ENCODE results near the gene FN3K. TPM values are rescaled to one million over a fixed set of nuclear protein-coding genes. Genes with fewer than 3 reads are reported as not detected.
A peak's percentile ranks its signal among the peaks of the same experiment; 100 is the strongest.

FN3K gene
- total and polyA plus RNA-seq, 2 experiments from 2014 or later = 0.11 to 1.0 TPM

DNA sequence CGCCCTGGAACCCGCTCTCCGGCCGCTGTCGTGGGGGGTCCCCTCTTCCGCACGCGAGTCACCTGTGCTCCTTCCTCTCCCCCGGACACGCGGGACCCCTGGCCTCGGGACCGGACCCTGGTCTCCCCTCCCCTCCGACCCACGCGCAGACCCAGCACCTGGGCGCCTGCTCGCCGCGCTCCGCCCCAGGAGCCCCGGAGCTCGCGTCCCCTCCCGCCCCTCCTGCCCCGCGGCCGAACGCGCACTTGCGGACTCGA, 37.7 kb upstream of the FN3K start:
- H3K79me2 ChIP-seq (ENCODE audit: insufficient read depth) = peaks cover 20% of the 10 kb centered on the region; the same call in 1 of the 2 replicates
- peak overlapping the region; percentile 72 for H3K4me3 ChIP-seq
- H3K4me2 ChIP-seq (ENCODE audit: unreplicated experiment) = peak overlapping the region; percentile 79
- in situ Hi-C loops (cut with MboI) = no loop called here
- no peak overlapping the region for H3K27ac ChIP-seq
- DNase-seq = no peak
- no peaks in the 10 kb centered on the region for H3K4me1 ChIP-seq (ENCODE audit: insufficient read depth)
- H3K9me3 ChIP-seq (ENCODE audit: low read depth) = no peaks in the 10 kb centered on the region
- H3K9ac ChIP-seq = peak overlapping the region; percentile 69
- peak overlapping the region; percentile 60 for H2AFZ ChIP-seq
- 3 to 4% methylated on average over 8 to 32 of the region's 32 CpGs for WGBS, 2 experiments (ENCODE audit: low coverage in 1 of 2, low lambda C conversion rate in 2 of 2, missing lambda C conversion rate in 2 of 2)
- no peaks in the 10 kb centered on the region for H3K9me2 ChIP-seq (ENCODE audit: insufficient read depth)
- no peaks in the 10 kb centered on the region for H3K36me3 ChIP-seq (ENCODE audit: low read depth)
- TF ChIP-seq EZH2phosphoT487 (IDR thresholded peaks at IDR 0.05; ENCODE audit: insufficient read depth, low read depth) (no peak), EZH2 (IDR thresholded peaks at IDR 0.05; ENCODE audit: insufficient read depth, poor library complexity, severe bottlenecking) (no peak)
- H4K20me1 ChIP-seq (ENCODE audit: insufficient read depth) = no peaks in the 10 kb centered on the region
- no peaks in the 10 kb centered on the region for H3F3A ChIP-seq (ENCODE audit: insufficient read depth)
- H3K27me3 ChIP-seq (replicated peaks; ENCODE audit: insufficient read depth) = no peaks in the 10 kb centered on the region

DNA sequence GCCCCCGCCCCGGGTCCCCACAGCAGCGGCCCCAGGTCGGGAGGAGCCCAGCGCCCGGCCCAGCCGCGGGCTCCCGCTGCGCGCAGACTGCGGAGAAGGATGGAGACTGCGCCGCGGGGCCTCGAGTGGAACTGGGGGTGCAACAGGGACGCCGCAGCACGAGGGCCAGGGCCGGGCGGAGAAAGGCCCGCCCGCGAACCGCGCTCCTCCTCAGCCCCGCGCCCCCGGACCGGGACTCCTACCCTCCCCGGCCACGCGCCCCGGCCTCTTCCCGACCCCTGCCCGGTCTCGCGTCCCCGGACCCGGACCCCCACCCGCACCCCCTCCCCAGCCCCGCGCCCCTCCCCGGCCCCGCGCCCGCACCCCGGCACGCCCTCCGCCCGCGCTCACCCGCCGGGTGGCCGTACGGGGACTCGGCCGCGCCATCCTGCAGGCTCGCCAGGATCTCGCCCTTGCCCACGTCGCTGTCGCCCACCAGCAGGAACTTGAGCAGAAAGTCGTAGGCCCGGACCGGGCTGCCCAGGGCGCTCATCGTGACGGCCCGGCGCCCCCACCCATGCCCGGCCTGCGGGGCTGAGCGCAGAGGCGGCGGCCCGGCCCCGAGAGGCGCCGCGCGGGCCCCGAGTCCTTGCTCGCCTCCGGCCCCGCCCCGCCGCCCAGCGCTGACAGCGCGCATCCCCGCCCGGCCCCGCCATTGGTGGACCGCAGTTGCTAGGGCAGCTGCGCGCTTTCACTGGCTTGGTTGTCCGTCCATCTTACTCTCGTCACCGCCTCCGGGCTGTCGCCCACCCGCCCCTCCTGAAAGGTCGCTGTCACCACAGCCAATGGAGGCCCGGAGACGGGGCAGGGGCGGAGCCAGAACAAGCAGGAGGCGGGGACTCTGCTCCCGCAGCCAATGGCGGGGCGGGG, 37.1 kb upstream of the FN3K start, which contains the start of gene RAB40B:
TSS of gene RAB40B (minus strand) at position 634 of the 909 bp plus-strand sequence. CDS start at position 532, 102 bp downstream.
- WGBS, 2 experiments (ENCODE audit: low coverage in 1 of 2, low lambda C conversion rate in 2 of 2, missing lambda C conversion rate in 2 of 2) = 0 to 1% methylated on average over 22 to 90 of the region's 112 CpGs
- H3F3A ChIP-seq (ENCODE audit: insufficient read depth) = no peaks in the 10 kb centered on the region
- H3K27ac ChIP-seq = peak within 1 kb of the TSS; percentile 28; the same call in 1 of the 2 replicates
- no peaks in the 10 kb centered on the region for H3K4me1 ChIP-seq (ENCODE audit: insufficient read depth)
- peak; percentile 99 for DNase-seq
- no peaks in the 10 kb centered on the region for H3K27me3 ChIP-seq (replicated peaks; ENCODE audit: insufficient read depth)
- H3K9me3 ChIP-seq (ENCODE audit: low read depth) = no peaks in the 10 kb centered on the region
- TF ChIP-seq EZH2 (IDR thresholded peaks at IDR 0.05; ENCODE audit: insufficient read depth, poor library complexity, severe bottlenecking) = no peak
- no peak for TF ChIP-seq EZH2phosphoT487 (IDR thresholded peaks at IDR 0.05; ENCODE audit: insufficient read depth, low read depth)
- H3K4me3 ChIP-seq = peak within 1 kb of the TSS; percentile 79
- H3K9ac ChIP-seq = peak within 1 kb of the TSS; percentile 81
- in situ Hi-C loops (cut with MboI) = no loop called here
- peak within 1 kb of the TSS; percentile 79 for H3K4me2 ChIP-seq (ENCODE audit: unreplicated experiment)
- H3K79me2 ChIP-seq (ENCODE audit: insufficient read depth) = peaks cover 20% of the 10 kb centered on the region; the same call in 1 of the 2 replicates
- H4K20me1 ChIP-seq (ENCODE audit: insufficient read depth) = no peaks in the 10 kb centered on the region
- no peaks in the 10 kb centered on the region for H3K9me2 ChIP-seq (ENCODE audit: insufficient read depth)
- H2AFZ ChIP-seq = peak within 1 kb of the TSS; percentile 82
- no peaks in the 10 kb centered on the region for H3K36me3 ChIP-seq (ENCODE audit: low read depth)

DNA sequence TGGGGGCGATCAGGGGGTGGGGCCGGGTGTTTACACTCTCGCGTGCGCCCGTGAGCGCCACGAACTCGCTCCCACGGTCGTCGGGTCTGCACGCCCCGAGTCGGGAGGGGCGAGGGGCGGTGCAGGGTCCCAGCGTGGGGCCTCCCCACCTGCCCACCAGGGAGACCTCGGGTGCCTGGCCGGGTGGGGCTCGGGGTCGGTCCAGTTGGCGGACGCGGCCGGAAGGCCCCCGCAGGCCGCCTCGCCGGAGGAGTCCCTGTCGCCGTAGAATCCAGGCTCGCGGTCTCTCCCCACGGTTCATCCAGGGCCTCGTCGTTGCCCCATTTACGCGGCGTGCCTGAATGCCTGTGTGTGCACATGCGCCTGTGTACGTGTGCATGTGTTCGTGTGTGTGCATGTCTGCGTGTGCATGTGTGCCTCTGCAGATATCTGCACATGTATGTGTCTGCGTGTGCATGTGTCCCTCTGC, 36.4 kb upstream of the FN3K start:
- H3K4me3 ChIP-seq = peak overlapping the region; percentile 79
- H3K9me2 ChIP-seq (ENCODE audit: insufficient read depth) = no peaks in the 10 kb centered on the region
- H3K36me3 ChIP-seq (ENCODE audit: low read depth) = no peaks in the 10 kb centered on the region
- in situ Hi-C loops (cut with MboI) = no loop called here
- no peaks in the 10 kb centered on the region for H3F3A ChIP-seq (ENCODE audit: insufficient read depth)
- peak overlapping the region; percentile 41 for H3K4me2 ChIP-seq (ENCODE audit: unreplicated experiment)
- peak overlapping the region; percentile 82 for H2AFZ ChIP-seq
- no peaks in the 10 kb centered on the region for H3K4me1 ChIP-seq (ENCODE audit: insufficient read depth)
- H3K27me3 ChIP-seq (replicated peaks; ENCODE audit: insufficient read depth) = no peaks in the 10 kb centered on the region
- H3K9me3 ChIP-seq (ENCODE audit: low read depth) = no peaks in the 10 kb centered on the region
- peak overlapping the region; percentile 28; the same call in 1 of the 2 replicates for H3K27ac ChIP-seq
- DNase-seq = peak; percentile 57
- no peaks in the 10 kb centered on the region for H4K20me1 ChIP-seq (ENCODE audit: insufficient read depth)
- no peak for TF ChIP-seq EZH2 (IDR thresholded peaks at IDR 0.05; ENCODE audit: insufficient read depth, poor library complexity, severe bottlenecking)
- no peak for TF ChIP-seq EZH2phosphoT487 (IDR thresholded peaks at IDR 0.05; ENCODE audit: insufficient read depth, low read depth)
- H3K79me2 ChIP-seq (ENCODE audit: insufficient read depth) = peaks cover 15% of the 10 kb centered on the region; the same call in 1 of the 2 replicates
- peak overlapping the region; percentile 81 for H3K9ac ChIP-seq
- WGBS, 2 experiments (ENCODE audit: low coverage in 1 of 2, low lambda C conversion rate in 2 of 2, missing lambda C conversion rate in 2 of 2) = 2 to 3% methylated on average over 28 to 44 of the region's 45 CpGs

DNA sequence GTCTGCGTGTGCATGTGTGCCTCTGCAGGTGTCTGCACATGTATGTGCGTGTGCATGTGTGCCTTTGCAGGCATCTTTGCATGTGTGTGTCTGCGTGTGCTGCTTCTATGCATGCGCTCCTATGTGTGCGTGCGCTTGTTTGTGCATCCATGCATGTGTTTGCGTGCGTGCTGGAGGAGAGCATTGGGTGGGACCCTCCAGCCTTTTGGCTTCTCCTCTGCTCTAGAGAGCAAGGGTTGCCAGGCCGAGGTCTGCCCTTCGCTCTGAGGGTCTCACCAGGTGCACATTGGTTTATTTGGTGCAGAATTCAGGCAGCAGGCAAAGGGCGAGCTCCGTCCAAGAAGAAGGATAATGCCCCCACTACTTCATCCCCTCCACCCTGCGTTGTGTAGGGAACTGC, 35.9 kb upstream of the FN3K start:
- no peak overlapping the region for H2AFZ ChIP-seq
- H3K9me3 ChIP-seq (ENCODE audit: low read depth) = no peaks in the 10 kb centered on the region
- no peak overlapping the region for H3K9ac ChIP-seq
- H3K27ac ChIP-seq = no peak overlapping the region
- 36 to 40% methylated on average over 13 of the region's 13 CpGs for WGBS, 2 experiments (ENCODE audit: low coverage in 1 of 2, low lambda C conversion rate in 2 of 2, missing lambda C conversion rate in 2 of 2)
- no peaks in the 10 kb centered on the region for H4K20me1 ChIP-seq (ENCODE audit: insufficient read depth)
- in situ Hi-C loops (cut with MboI) = no loop called here
- peaks cover 10% of the 10 kb centered on the region; the same call in 1 of the 2 replicates for H3K79me2 ChIP-seq (ENCODE audit: insufficient read depth)
- H3K4me1 ChIP-seq (ENCODE audit: insufficient read depth) = no peaks in the 10 kb centered on the region
- H3K27me3 ChIP-seq (replicated peaks; ENCODE audit: insufficient read depth) = no peaks in the 10 kb centered on the region
- no peaks in the 10 kb centered on the region for H3K9me2 ChIP-seq (ENCODE audit: insufficient read depth)
- no peaks in the 10 kb centered on the region for H3K36me3 ChIP-seq (ENCODE audit: low read depth)
- DNase-seq = no peak
- H3K4me3 ChIP-seq = peak overlapping the region; percentile 79; the same call in 1 of the 2 replicates
- peak overlapping the region; percentile 41 for H3K4me2 ChIP-seq (ENCODE audit: unreplicated experiment)
- no peaks in the 10 kb centered on the region for H3F3A ChIP-seq (ENCODE audit: insufficient read depth)
- TF ChIP-seq EZH2phosphoT487 (IDR thresholded peaks at IDR 0.05; ENCODE audit: insufficient read depth, low read depth) (no peak), EZH2 (IDR thresholded peaks at IDR 0.05; ENCODE audit: insufficient read depth, poor library complexity, severe bottlenecking) (no peak)

Data from GM23248 (cell line).